Pancreas (tissue), 10 donors: ENCODE measurements around the gene LATS1. TPM values are rescaled to one million over a fixed set of nuclear protein-coding genes. Genes with fewer than 3 reads are reported as not detected.
A peak's percentile ranks its signal among the peaks of the same experiment; 100 is the strongest.

ENCODE experiments used
- ATAC-seq, 4 donors: fragments of 200-7000 bp; cut with Tn5 transposase; one replicate each; pipeline versions ENCODE4 v1.8.0 to v1.9.1; 2020; ENCODE audit warnings: mild to moderate bottlenecking in 4 of 4, moderate library complexity in 4 of 4
- DNase-seq, 6 donors: peaks; one replicate each; pipeline ENCODE4 v3.0.0-alpha.2; 2020
- FAIRE-seq: peaks from 2 replicates; lab custom pipeline; 2012; peaks lifted over from hg19 to GRCh38; lab: Jason Lieb, UNC
- H3K27ac ChIP-seq, 4 donors: fragments of 200-600 bp; sonication (generic); 1 replicate in 3 of 4; 2 replicates in 1 of 4; pipeline versions ENCODE4 v1.5.0 to v1.8.0; 2020
- H3K27me3 ChIP-seq, 4 donors: fragments of 200-600 bp; one replicate each; pipeline ENCODE4 v1.8.0; 2021
- H3K36me3 ChIP-seq, 3 donors: fragments of 200-600 bp; sonication (generic) in 1 of 3; one replicate each; pipeline versions ENCODE4 v1.5.0 to v1.8.0; 2020 to 2021
- H3K4me1 ChIP-seq, 3 donors: fragments of 200-600 bp; one replicate each; pipeline ENCODE4 v1.8.0; 2021
- H3K4me3 ChIP-seq, 4 donors: fragments of 200-600 bp; sonication (generic) in 2 of 4; one replicate each; pipeline versions ENCODE4 v1.5.0 to v1.8.0; 2020 to 2021
- H3K9me3 ChIP-seq, 4 donors: fragments of 200-600 bp; one replicate each; pipeline ENCODE4 v1.8.0; 2021
- CTCF ChIP-seq, 4 donors: fragments of 200-600 bp; sonication (generic) in 3 of 4; IDR thresholded peaks; one replicate each; pipeline versions ENCODE4 v1.5.0 to v1.8.0; 2021; ENCODE audit warnings: antibody characterized with exemption in 4 of 4
- WGBS, 2 donors: extraction: QIAGEN DNeasy Blood & Tissue Kit; methylation state at CpG; one replicate each; pipeline ENCODE4 v1.1.7; 2013; 5-methylcytosine and 5-hydroxymethylcytosine counted together
- intact Hi-C, 3 donors: fragments of 100-400 bp; cut with DNase I; formaldehyde crosslinking; loops; one replicate each; pipeline versions ENCODE4 v1.11.1 to v1.14.2; 2022
- polyA plus RNA-seq, 2 donors: library from polyadenylated mRNA; stranded (reverse); fragments of 200-250 nt; gene quantifications; one replicate each; pipeline ENCODE4 v1.2.3, GENCODE V29; 2013
- total RNA-seq, 6 donors: library from RNA; stranded (reverse); fragmentation: NEBNext Ultra II Directional in 4 of 6; extraction: Animal tissue kit (Norgen Biotek cat#: 25700) in 4 of 6; gene quantifications; one replicate each; pipeline versions ENCODE4 v1.2.1 to v1.2.4, GENCODE V29; 2021 to 2023
- donor health status: healthy with polysubstance abuse.
- donor health status: DM: no; HTN: no; CAD: no; lungs with moderate emphysema.
- donor health status: DM: no; HTN: no; CAD: no.
- donor health status: control.
- donor health status: control.
- donor health status: Bipolar disorder and iron deficiency.
- donor health status: DM: yes; HTN: yes; CAD: no.
- donor health status: DM: no; HTN: no; CAD: no.
- donor health status: DM: no; HTN: no; CAD: no.
- donor health status: DM: yes; HTN: yes; CAD: no.

The LATS1 gene
- total and polyA plus RNA-seq, 8 donors, result 5.2 to 17.4 (median 8.9) TPM

- no peak for FAIRE-seq
Observed at GRCh38 chr6:149727793-149728498, 10.0 kb upstream of the LATS1 start.

GRCh38 chr6:149725785-149726184, 7.9 kb upstream of the LATS1 start:
- peaks cover 0 to 22% (median 12%) of the 10 kb centered on the region in 3 donors for H3K36me3 ChIP-seq
- no peak for FAIRE-seq
- H3K27ac ChIP-seq, result no peak overlapping the region
- intact Hi-C loops, result no loop called here
- H3K9me3 ChIP-seq, result no peaks in the 10 kb centered on the region
- no peaks in the 10 kb centered on the region for H3K27me3 ChIP-seq
- H3K4me3 ChIP-seq, result no peak overlapping the region
- no peak for ATAC-seq
- H3K4me1 ChIP-seq, result peaks cover 0 to 5% (median 0%) of the 10 kb centered on the region in 3 donors
- 81 to 84% methylated on average over 3 of the region's 3 CpGs for WGBS, 2 donors
- no peak for TF ChIP-seq CTCF (IDR thresholded peaks at IDR 0.05)
- DNase-seq, result no peak

More at GRCh38 chr6:149727793-149728498, 10.0 kb upstream of the LATS1 start:
- no peaks in the 10 kb centered on the region for H3K9me3 ChIP-seq
- DNase-seq (no peak), ATAC-seq (peak in 1 of 4 donors; percentile 27)
- H3K27me3 ChIP-seq, result no peaks in the 10 kb centered on the region
- peak overlapping the region in 1 of 4 donors; percentile 28 for H3K27ac ChIP-seq
- H3K4me3 ChIP-seq, result no peak overlapping the region
- no peak for TF ChIP-seq CTCF (IDR thresholded peaks at IDR 0.05)
- 89 to 93% methylated on average over 4 of the region's 4 CpGs for WGBS, 2 donors
- peaks cover 0 to 5% (median 0%) of the 10 kb centered on the region in 3 donors for H3K4me1 ChIP-seq
- intact Hi-C loops, result no loop called here
- peaks cover 0 to 34% (median 16%) of the 10 kb centered on the region in 3 donors for H3K36me3 ChIP-seq

GRCh38 chr6:149723771-149724417, 6.0 kb upstream of the LATS1 start:
- ATAC-seq, result peak; percentile 94 to 99 (median 98)
- H3K9me3 ChIP-seq, result no peaks in the 10 kb centered on the region
- FAIRE-seq, result no peak
- WGBS, 2 donors, result 42 to 43% methylated on average over 10 of the region's 10 CpGs
- peaks cover 0 to 5% (median 4%) of the 10 kb centered on the region in 3 donors for H3K36me3 ChIP-seq
- H3K27ac ChIP-seq, result peak overlapping the region in 1 of 4 donors; percentile 22
- peaks cover 0 to 5% (median 0%) of the 10 kb centered on the region in 3 donors for H3K4me1 ChIP-seq
- H3K4me3 ChIP-seq, result no peak overlapping the region
- peak; percentile 39 to 56 (median 52) for TF ChIP-seq CTCF (IDR thresholded peaks at IDR 0.05)
- intact Hi-C loops, result no loop called here
- peak in 4 of 6 donors; percentile 31 to 69 (median 42) for DNase-seq
- no peaks in the 10 kb centered on the region for H3K27me3 ChIP-seq

- no peak for TF ChIP-seq CTCF (IDR thresholded peaks at IDR 0.05)
- Histone ChIP-seq H3K9me3 (no peaks in the 10 kb centered on the region), H3K4me3 (no peak overlapping the region), H3K4me1 (peaks cover 0 to 5% (median 0%) of the 10 kb centered on the region in 3 donors), H3K27me3 (no peaks in the 10 kb centered on the region), H3K27ac (peak overlapping the region in 1 of 4 donors; percentile 22), H3K36me3 (no peaks in the 10 kb centered on the region)
- WGBS, 2 donors, result 91 to 92% methylated on average over 4 of the region's 4 CpGs
- FAIRE-seq (no peak), DNase-seq (no peak), ATAC-seq (no peak)
- intact Hi-C loops, result no loop called here
Observed at GRCh38 chr6:149723262-149723661, 5.4 kb upstream of the LATS1 start.
